ENCODE results near the gene RTN4R.

Gene RTN4R

DNA sequence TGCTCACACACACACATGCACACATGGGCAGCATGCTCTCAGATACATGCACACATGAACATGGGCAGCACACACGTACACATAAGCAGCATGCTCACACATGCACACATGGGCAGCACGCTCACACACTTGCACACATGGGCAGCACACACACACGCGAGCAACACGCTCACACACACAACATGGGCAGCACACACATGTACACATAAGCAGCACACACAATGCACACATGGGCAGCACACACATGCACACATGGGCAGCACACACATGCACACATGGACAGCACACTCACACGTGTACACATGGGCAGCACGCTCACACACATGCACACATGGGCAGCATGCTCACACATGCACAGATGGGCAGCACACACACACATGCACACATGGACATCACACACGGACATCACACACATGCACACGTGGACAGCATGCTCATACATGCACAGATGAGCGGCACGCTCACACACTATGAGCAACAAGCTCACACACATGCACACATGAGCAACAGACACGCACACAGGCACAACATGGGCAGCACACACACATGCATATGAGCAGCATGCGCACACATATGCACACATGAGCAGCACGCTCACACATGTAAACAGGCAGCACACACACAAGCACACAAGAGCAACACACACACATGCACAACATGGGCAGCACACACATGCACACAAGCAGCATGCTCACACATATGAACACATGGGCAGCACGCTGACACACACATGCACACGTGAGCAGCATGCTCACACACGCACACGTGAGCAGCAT, 43.0 kb downstream of the RTN4R start:
- Mint-ChIP-seq H3K27me3 (no peaks in the 10 kb centered on the region), H3K27ac (ENCODE audit: low read depth) (no peak overlapping the region), H3K4me1 (no peaks in the 10 kb centered on the region), H3K4me3 (no peak overlapping the region), H3K9me3 (peaks cover 5% of the 10 kb centered on the region), H3K36me3 (ENCODE audit: insufficient read depth) (no peaks in the 10 kb centered on the region)
- no peak for ATAC-seq (replicated peaks; ENCODE audit: extremely low read depth, poor library complexity, severe bottlenecking)
- DNase-seq (ENCODE audit: low spot score in 2 of 2) = no peak

DNA sequence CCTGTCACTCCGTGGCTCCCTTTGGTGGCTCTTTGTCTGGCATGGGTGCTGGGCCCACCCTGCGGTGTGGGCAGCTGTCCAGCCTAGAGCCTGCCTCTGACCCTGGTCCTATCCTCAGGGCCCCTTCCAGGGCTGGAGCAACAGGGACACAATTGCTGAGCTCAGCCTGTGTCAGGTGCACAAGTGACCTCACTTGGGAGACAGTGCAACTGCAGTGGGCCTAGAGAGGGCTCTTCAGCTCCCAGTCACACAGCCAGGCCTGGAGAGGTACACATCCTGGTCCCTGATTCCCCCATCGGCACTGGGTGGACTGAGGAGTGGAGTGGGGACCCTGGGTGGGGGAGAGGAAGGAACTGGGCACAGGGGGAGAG, 43.9 kb downstream of the RTN4R start:
- ATAC-seq (replicated peaks; ENCODE audit: extremely low read depth, poor library complexity, severe bottlenecking) (no peak), DNase-seq (ENCODE audit: low spot score in 2 of 2) (no peak)
- H3K9me3 Mint-ChIP-seq = peaks cover 5% of the 10 kb centered on the region
- H3K27me3 Mint-ChIP-seq = no peaks in the 10 kb centered on the region
- H3K27ac Mint-ChIP-seq (ENCODE audit: low read depth) = no peak overlapping the region
- H3K36me3 Mint-ChIP-seq (ENCODE audit: insufficient read depth) = no peaks in the 10 kb centered on the region
- H3K4me3 Mint-ChIP-seq = no peak overlapping the region
- no peaks in the 10 kb centered on the region for H3K4me1 Mint-ChIP-seq

DNA sequence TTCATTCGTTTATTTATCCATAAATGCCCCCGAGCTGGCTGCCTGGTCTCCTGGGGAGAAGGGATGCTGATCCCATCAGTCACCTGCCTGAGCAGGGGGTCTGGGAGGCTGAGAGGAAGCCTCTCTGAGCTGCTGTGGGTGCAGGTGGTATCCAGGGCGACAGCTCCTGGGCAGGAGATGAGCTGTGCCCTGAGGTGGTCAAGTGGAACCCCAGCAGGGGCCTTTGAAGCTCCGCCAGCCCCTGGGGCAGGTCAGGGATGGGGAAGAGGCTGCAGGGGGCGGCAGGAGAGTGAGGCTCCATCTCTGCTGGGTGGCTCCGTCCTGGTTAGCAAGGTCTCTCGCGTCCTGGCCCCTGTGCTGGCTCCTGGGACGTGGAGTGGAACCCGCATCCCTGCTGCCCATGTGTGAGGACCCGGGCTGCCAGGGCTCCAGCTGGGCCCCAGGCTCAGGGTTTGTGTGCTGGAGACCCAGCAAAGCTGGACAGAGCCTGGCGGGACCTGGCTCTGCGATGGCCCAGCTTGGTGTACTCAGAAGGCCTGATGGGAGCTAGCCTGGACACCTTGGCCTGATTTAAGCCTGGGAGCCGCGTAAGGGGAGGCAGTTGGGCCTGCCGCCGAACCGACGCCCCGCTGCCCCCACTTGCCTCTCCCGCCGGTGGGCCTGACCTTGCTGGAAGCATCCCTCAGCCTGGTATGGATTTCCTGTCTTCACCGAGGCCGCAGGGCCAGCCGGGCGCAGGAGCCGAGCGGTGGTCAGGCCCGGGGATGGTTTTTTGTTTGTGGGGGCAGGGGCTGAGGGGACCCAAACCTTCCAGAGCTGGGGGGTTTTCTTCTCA, 44.5 kb downstream of the RTN4R start:
- Mint-ChIP-seq H3K27ac (ENCODE audit: low read depth) (no peak overlapping the region), H3K36me3 (ENCODE audit: insufficient read depth) (no peaks in the 10 kb centered on the region), H3K9me3 (peaks cover 5% of the 10 kb centered on the region), H3K4me3 (no peak overlapping the region), H3K27me3 (peaks cover 2% of the 10 kb centered on the region), H3K4me1 (no peaks in the 10 kb centered on the region)
- ATAC-seq (replicated peaks; ENCODE audit: extremely low read depth, poor library complexity, severe bottlenecking) (no peak), DNase-seq (ENCODE audit: low spot score in 2 of 2) (no peak)

DNA sequence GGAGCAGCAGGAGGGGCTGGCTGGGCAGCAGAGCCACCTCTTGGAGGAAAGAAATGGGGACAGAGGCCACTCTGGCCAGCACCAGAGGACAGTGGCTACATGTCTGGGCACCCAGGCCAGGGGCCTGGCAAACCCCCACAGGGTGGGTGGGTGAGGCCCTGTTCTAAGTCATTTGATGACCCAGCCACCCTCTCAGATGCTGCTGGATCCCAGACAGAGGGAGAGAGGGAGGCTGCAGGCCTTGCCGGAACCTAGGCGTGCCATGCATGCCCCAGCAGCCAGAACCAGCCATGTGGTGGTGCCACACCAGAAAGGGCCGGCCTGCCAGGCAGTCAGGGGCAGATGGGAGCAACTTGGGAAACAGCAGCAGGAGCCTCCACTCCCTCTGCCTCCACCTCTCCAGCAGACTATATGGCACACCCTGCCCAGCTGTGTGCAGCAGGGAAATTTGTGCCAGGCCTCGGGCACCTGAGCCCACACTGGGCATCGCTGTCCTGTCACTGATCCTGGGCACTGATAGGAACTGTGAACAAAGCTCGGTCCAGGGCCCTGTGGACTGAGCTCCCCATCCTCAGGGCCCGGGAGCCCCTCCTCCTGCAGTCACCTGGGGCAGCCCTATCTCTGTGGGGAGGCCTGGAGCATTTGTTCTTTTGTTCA, 45.2 kb downstream of the RTN4R start:
- Mint-ChIP-seq H3K27me3 (peaks cover 9% of the 10 kb centered on the region), H3K9me3 (peaks cover 5% of the 10 kb centered on the region), H3K36me3 (ENCODE audit: insufficient read depth) (no peaks in the 10 kb centered on the region), H3K4me3 (no peak overlapping the region), H3K4me1 (no peaks in the 10 kb centered on the region), H3K27ac (ENCODE audit: low read depth) (no peak overlapping the region)
- ATAC-seq (replicated peaks; ENCODE audit: extremely low read depth, poor library complexity, severe bottlenecking) (no peak), DNase-seq (ENCODE audit: low spot score in 2 of 2) (no peak)

DNA sequence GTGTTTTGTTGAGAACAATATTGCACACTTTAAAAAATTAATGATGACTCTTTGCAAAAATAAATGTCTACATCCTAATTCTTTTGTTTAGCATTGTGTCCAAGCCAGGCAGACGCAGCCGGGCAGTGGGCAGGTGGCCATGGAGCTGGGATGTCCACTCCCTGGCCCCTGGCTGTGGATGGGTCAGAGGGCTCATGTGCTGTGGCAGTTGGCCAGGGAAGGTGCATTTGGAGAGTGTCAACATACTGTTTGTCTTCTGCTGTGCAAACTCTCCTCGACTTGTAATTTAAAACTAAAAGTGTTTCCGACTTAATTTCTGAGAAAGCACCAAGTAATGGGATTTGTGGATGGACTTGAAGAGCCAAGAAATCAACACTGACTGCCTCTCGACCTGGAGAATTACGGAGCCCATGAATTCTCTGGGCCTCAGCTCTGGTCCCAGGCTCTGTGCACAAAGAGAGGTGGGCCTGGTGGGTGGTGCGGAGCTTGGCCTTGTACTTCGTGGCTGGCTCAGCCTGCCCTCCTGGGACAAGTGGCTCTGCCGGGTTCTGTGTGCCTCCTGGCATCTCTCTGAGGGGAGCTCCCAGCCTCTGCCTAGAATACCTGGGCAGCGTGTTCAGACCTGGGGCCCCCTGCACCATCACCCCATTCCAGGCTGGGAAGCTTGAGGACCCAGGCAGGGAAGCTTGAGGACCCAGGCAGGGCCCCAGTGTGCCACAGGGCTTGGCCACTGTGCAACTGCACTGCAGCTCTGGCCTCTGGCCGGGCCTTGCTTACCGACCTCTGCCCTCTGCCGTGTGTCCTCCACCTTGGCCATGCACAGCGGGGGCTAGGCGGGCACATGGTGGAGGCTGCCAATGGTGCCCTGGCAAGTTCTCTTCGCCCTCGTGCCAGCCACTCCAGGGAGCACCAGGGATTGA, 46.4 kb downstream of the RTN4R start:
- Mint-ChIP-seq H3K27me3 (peaks cover 9% of the 10 kb centered on the region), H3K36me3 (ENCODE audit: insufficient read depth) (no peaks in the 10 kb centered on the region), H3K27ac (ENCODE audit: low read depth) (no peak overlapping the region), H3K4me3 (no peak overlapping the region), H3K4me1 (no peaks in the 10 kb centered on the region), H3K9me3 (peaks cover 5% of the 10 kb centered on the region)
- no peak for DNase-seq (ENCODE audit: low spot score in 2 of 2)
- ATAC-seq (replicated peaks; ENCODE audit: extremely low read depth, poor library complexity, severe bottlenecking) = no peak

DNA sequence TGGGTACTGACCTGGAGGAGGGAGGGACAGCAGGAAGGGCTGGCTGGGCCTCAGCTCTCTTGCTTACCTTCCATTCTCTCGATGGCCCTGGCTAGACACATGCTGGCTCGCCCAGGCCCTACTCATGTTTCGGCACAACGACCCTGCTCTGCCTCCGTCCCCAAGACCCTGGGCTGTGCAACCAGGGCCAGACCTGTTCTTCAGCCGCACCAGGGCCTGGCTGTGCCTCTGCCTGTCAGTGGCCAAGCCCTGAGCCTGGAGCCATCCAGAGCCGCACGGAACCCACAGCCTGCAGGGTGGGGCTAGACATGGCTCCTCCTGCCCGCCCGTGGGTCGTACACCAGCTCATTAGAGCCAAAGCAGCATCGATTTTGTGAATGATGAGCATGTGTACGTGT, 47.5 kb downstream of the RTN4R start:
- H3K4me1 Mint-ChIP-seq = no peaks in the 10 kb centered on the region
- ATAC-seq (replicated peaks; ENCODE audit: extremely low read depth, poor library complexity, severe bottlenecking) (no peak), DNase-seq (ENCODE audit: low spot score in 2 of 2) (no peak)
- peaks cover 9% of the 10 kb centered on the region for H3K27me3 Mint-ChIP-seq
- no peaks in the 10 kb centered on the region for H3K36me3 Mint-ChIP-seq (ENCODE audit: insufficient read depth)
- no peak overlapping the region for H3K4me3 Mint-ChIP-seq
- peaks cover 5% of the 10 kb centered on the region for H3K9me3 Mint-ChIP-seq
- no peak overlapping the region for H3K27ac Mint-ChIP-seq (ENCODE audit: low read depth)

DNA sequence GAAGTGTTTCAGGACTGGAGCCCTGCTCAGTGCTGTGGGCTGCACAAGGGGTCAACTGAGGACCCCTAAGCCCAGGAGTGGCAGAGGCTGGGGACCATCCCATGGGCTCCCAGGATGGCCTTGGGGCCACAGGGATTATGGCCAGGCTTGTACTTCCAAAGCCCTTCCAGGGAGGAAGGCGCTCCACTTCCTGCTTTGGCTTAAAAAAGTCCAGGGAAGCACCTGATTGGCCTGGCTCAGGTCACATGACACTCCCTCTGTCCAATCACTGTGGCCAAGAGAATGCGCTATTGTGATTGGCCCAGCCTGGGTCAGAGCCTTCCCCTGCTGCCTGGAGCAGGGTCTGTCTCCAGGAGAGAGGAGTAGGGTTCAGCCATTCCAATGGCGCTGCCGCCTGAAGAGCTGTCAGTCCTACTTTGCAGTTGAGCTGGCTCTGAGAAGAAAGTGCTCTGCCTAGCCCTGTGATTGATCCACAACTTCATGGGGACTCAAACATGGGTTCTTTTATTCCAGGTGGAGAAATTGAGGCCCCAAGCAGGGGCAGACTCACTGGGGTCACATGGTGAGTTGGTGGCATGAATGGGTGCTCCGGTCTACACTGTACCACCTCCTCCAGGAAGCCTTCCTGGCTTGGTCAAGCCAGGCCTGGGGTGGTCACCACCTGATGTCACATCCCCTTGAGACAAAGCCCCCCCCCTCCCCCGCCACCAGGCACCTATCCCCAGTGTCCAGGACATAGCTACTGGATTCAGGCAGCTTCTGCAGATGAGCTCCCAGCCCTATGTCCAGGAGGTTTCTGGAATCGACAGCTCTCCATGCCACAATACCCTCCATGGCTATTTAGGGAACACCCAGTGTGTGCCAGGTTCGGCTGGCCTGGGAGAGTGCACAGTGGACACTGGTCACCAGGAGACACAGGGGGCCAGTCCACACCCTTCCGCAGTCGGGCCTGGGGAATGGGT, 48.2 kb downstream of the RTN4R start:
- DNase-seq (ENCODE audit: low spot score in 2 of 2) = no peak
- Mint-ChIP-seq H3K27me3 (peaks cover 9% of the 10 kb centered on the region), H3K9me3 (no peaks in the 10 kb centered on the region), H3K27ac (ENCODE audit: low read depth) (no peak overlapping the region), H3K36me3 (ENCODE audit: insufficient read depth) (no peaks in the 10 kb centered on the region), H3K4me3 (no peak overlapping the region), H3K4me1 (no peaks in the 10 kb centered on the region)
- no peak for ATAC-seq (replicated peaks; ENCODE audit: extremely low read depth, poor library complexity, severe bottlenecking)

DNA sequence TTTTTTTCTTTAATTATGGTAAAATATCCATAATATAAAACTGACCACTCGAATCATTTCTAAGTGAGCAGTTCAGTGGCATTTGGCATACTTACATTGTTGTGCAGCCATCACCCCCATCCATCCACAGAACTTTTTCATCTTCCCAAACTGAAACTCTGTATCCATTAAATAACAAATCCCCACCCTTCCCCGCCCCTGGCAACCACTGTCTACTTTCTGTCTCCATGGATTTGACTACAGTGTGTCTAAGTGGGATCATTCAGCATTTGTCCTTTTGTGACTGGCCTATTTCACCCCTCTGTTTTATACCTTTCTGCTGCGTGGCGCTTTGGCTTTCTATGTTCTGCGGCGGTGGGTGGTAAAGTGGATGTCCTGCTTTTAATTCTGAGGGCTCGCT, 49.1 kb downstream of the RTN4R start:
- no peak for DNase-seq (ENCODE audit: low spot score in 2 of 2)
- H3K27me3 Mint-ChIP-seq = peaks cover 9% of the 10 kb centered on the region
- no peaks in the 10 kb centered on the region for H3K4me1 Mint-ChIP-seq
- H3K9me3 Mint-ChIP-seq = no peaks in the 10 kb centered on the region
- no peak overlapping the region for H3K4me3 Mint-ChIP-seq
- no peaks in the 10 kb centered on the region for H3K36me3 Mint-ChIP-seq (ENCODE audit: insufficient read depth)
- no peak for ATAC-seq (replicated peaks; ENCODE audit: extremely low read depth, poor library complexity, severe bottlenecking)
- H3K27ac Mint-ChIP-seq (ENCODE audit: low read depth) = no peak overlapping the region

DNA sequence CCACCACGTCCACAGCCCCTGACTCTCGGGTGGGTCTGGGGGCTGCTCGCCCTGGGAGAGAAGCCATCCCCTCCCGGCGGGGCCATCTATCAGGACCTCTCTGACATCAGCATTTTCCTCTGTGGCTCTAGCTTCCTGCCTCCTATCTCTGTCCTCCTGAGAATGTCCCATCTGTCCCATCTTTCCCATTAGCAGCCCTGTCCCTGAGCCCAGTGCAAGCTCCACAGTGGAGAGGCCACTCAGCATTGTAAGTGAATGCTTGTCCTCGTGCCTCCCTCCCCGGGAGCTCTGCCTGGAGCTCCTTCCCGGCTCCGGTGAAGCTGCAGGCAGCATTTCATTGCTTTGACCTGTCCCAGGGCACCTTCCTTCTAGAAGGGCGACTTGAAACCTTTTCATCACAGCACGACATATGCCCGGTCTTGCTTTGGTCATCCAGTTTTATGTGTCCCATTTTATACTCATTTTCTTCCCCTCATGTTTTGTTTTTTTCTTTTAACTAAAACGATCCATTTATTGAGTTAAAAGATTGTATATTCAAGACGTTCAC, 49.7 kb downstream of the RTN4R start:
- H3K9me3 Mint-ChIP-seq = no peaks in the 10 kb centered on the region
- H3K27ac Mint-ChIP-seq (ENCODE audit: low read depth) = no peak overlapping the region
- no peaks in the 10 kb centered on the region for H3K36me3 Mint-ChIP-seq (ENCODE audit: insufficient read depth)
- peaks cover 9% of the 10 kb centered on the region for H3K27me3 Mint-ChIP-seq
- no peak overlapping the region for H3K4me3 Mint-ChIP-seq
- no peak for ATAC-seq (replicated peaks; ENCODE audit: extremely low read depth, poor library complexity, severe bottlenecking)
- H3K4me1 Mint-ChIP-seq = no peaks in the 10 kb centered on the region
- DNase-seq (ENCODE audit: low spot score in 2 of 2) = no peak

DNA sequence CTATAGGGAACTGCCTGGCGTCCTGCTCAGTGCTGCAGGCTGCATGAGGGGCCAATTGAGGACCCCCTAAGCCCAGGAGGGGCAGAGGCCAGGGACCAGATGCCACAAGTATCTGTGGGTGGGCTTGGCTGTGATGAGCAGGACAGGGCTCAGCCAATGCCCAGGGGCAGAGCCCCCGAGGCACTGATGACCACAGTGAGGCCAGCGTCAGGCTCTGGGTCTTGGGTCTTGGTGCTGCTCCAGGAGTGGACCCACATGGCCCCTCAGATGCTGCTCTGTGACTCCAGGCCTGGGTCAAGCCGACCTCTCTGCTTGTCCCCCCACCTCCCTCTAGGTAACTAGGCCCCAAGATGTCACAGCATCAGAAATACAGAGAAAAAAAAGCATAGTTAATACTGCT, 50.6 kb downstream of the RTN4R start:
- no peak for ATAC-seq (replicated peaks; ENCODE audit: extremely low read depth, poor library complexity, severe bottlenecking)
- Mint-ChIP-seq H3K27me3 (peaks cover 9% of the 10 kb centered on the region), H3K9me3 (no peaks in the 10 kb centered on the region), H3K27ac (ENCODE audit: low read depth) (no peak overlapping the region), H3K4me3 (no peak overlapping the region), H3K36me3 (ENCODE audit: insufficient read depth) (peaks cover 1% of the 10 kb centered on the region), H3K4me1 (peaks cover 6% of the 10 kb centered on the region)
- no peak for DNase-seq (ENCODE audit: low spot score in 2 of 2)

DNA sequence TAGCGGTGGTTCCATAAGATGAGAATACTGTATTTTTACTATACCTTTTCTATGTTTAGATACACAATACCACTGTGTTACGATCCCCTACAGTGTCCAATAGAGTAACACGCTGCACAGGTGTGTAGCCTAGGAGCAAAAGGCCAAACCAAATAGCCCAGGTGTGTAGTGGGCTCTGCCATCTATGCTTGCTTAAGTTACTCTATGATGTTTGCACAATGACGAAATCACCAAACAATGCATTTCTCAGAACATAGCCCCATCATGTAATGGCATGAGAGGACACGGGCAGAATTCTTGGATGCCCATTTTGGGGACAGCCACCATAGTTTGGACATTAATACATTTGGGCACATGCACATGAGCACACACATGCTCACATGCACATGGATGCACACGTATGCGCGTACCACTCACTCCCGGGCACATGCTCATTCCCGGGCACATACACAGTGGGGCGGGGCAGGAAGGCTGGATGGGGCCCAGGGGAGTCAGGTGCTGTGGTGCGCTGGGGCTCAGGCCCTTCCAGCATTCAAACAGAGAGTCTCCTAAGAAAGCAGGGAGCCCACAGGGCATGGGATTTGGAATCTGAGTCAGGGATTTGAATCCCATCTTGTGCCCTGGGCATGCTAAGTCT, 51.1 kb downstream of the RTN4R start:
- peaks cover 12% of the 10 kb centered on the region for H3K4me1 Mint-ChIP-seq
- H3K27me3 Mint-ChIP-seq = peaks cover 9% of the 10 kb centered on the region
- peaks cover 1% of the 10 kb centered on the region for H3K36me3 Mint-ChIP-seq (ENCODE audit: insufficient read depth)
- H3K9me3 Mint-ChIP-seq = no peaks in the 10 kb centered on the region
- H3K27ac Mint-ChIP-seq (ENCODE audit: low read depth) = no peak overlapping the region
- H3K4me3 Mint-ChIP-seq = no peak overlapping the region
- DNase-seq (ENCODE audit: low spot score in 2 of 2) = no peak
- no peak for ATAC-seq (replicated peaks; ENCODE audit: extremely low read depth, poor library complexity, severe bottlenecking)

All from central memory CD8-positive, alpha-beta T cell (primary cell).